Lower leg skin (tissue), 3 donors: ENCODE data around the gene CCDC186.
"Not testable (repeated sequence)": the region's sequence is repeated elsewhere in the genome, so short reads cannot be mapped to it uniquely, and the experiment has no call there.

ENCODE experiments used
- CTCF ChIP-seq, 3 donors: fragments of 450-650 bp; IDR thresholded peaks; one replicate each; pipeline ENCODE4 v1.5.1; 2016; ENCODE audit warnings: antibody characterized with exemption in 3 of 3, mild to moderate bottlenecking in 3 of 3, moderate library complexity in 2 of 3
- POLR2A ChIP-seq, 2 donors: fragments of 450-650 bp; IDR thresholded peaks; one replicate each; pipeline ENCODE4 v1.6.1; 2016 to 2017; ENCODE audit warnings: antibody characterized with exemption in 2 of 2, mild to moderate bottlenecking in 1 of 2, moderate library complexity in 1 of 2

- TF ChIP-seq CTCF, POLR2A (IDR thresholded peaks at IDR 0.05): not testable (repeated sequence)
Measured at GRCh38 chr10:114140827-114141226, 33.2 kb downstream of the CCDC186 start.
